NCI-H1930 (cell line): ENCODE measurements around the gene MAJIN.

ENCODE experiments used
- DNase-seq, 2 experiments: peaks; one replicate each; lab custom pipeline; 2025; lab: John Stamatoyannopoulos, UW

The MAJIN gene

DNA sequence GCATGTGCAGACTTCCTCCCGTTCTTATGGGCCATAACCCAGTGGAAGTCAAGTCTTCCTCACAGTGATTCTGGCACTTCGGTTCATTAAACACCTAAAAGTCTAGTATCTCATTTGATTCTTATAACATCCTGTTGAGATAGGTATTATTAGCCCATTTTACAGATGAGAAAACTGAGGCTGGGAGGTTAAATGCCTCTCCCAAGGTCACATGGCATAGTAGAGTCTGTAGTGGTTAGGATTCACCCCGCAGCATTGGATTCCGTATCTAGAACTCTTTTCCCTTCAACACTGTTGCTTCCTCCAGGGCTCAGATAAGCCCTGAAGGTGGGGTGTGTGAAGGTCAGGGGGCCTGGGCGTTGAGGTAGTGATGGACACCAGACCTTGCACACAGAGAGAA is 39.6 kb downstream of the MAJIN start:
- no peak for DNase-seq

GRCh38 chr11:64931290-64931689 is 40.6 kb downstream of the MAJIN start:
- DNase-seq = no peak

DNA sequence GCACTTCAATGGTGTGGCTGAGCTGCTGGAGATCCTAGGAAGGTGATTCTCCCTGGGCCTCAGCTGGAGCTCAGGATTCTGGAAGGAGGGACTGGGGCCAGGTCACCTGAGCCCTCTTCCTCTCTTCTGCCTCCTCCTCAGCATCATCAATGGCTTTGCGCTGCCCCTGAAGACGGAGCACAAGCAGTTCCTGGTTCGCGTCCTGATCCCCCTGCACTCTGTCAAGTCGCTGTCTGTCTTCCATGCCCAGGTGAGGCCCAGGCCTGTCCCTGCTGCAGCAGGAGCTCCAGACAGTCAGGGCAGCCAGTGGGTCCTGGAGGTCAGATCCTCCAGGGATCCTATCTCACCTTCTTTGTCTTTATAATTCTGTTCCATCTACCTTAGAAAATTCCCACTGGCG is 41.6 kb downstream of the MAJIN start:
- no peak for DNase-seq

- DNase-seq = no peak
These were observed 42.3 kb downstream of the MAJIN start for GRCh38 chr11:64929625-64930024.

GRCh38 chr11:64928957-64929356 is 43.0 kb downstream of the MAJIN start:
- no peak for DNase-seq

- no peak for DNase-seq
These were observed 45.2 kb downstream of the MAJIN start for GRCh38 chr11:64926689-64927088.

GRCh38 chr11:64925536-64926436 is 46.1 kb downstream of the MAJIN start:
- DNase-seq = no peak

- no peak for DNase-seq
These were observed 47.0 kb downstream of the MAJIN start for GRCh38 chr11:64924910-64925284.

- peak; percentile 81 to 83 for DNase-seq
These were observed 47.7 kb downstream of the MAJIN start, which contains the start of gene PPP2R5B for GRCh38 chr11:64923944-64924909. Gene PPP2R5B, plus strand, starts transcription at chr11:64924689. Its CDS starts 1,046 bp downstream, at chr11:64925735.

DNA sequence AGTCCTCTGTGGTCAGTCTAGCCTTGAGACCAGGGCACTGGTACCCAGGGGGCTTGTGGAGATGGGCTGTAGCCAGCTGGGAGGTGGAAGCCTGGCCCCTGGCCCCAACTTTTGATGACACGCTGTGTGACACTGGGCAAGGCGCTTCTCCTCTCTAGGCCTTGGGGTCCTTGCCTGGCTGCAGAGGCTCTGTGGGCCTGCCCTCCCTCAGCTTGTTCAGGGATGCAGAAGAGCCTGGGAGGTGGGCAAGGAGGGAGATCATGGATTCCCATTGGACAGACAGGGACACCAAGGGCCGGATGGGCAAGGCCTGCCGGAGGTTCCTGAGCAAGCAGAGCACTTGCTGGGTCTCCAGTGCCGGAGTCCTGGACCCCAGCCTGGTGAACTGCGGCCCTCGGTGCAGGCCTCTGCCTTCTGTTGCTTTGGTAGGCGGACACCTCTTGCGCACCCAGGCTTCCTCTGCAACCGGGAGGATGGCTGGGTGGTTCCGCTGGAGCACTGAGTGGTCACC is 48.7 kb downstream of the MAJIN start:
- DNase-seq = no peak

DNA sequence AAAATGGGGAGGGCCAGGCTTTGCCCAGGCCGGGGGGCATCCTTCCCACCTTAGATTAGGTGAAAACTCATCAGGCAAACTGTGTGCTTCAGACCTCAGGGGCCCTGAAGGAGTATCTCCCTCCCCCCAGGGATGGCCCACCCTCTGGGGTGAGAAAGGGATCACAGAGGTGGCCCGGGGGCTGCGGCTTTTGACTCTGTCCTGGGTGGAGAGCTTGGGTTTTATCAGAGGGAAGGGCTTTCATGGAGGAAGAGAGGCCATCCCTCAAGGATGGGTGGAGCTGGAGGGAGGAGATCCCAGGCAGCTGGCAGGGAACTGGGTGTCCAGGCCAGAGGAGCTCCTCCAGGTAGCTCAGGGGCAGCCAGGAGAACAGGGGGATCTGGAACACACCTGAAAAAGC is 50.5 kb downstream of the MAJIN start:
- no peak for DNase-seq

GRCh38 chr11:64920124-64920523 is 51.8 kb downstream of the MAJIN start:
- DNase-seq = no peak

DNA sequence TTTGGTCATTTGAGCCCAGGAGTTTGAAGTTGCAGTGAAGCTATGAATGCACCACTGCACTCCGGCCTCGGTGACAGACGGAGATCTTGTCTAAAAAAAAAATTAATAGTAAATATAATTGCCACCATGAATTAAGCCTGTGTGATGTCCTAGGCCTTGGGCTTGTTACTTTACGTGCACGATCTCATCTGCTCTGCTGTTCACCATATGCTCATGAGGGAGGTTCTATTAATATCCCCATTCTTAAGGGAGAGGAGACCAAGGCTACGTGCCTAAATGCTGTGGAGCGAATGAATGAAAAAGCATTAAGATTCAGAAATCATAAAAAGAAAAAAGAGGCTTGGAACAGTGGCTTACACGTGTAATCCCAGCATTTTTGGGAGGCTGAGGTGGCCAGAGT is 52.3 kb downstream of the MAJIN start:
- DNase-seq = no peak

GRCh38 chr11:64918017-64918416 is 53.9 kb downstream of the MAJIN start:
- no peak for DNase-seq

- no peak for DNase-seq
These were observed 54.3 kb downstream of the MAJIN start for GRCh38 chr11:64917663-64917995.

- peak; percentile 99 for DNase-seq
These were observed 54.9 kb downstream of the MAJIN start, which contains the start of gene ATG2A for GRCh38 chr11:64916775-64917662. Gene ATG2A, minus strand, starts transcription at chr11:64917209. Its CDS starts 74 bp downstream, at chr11:64917135.

DNA sequence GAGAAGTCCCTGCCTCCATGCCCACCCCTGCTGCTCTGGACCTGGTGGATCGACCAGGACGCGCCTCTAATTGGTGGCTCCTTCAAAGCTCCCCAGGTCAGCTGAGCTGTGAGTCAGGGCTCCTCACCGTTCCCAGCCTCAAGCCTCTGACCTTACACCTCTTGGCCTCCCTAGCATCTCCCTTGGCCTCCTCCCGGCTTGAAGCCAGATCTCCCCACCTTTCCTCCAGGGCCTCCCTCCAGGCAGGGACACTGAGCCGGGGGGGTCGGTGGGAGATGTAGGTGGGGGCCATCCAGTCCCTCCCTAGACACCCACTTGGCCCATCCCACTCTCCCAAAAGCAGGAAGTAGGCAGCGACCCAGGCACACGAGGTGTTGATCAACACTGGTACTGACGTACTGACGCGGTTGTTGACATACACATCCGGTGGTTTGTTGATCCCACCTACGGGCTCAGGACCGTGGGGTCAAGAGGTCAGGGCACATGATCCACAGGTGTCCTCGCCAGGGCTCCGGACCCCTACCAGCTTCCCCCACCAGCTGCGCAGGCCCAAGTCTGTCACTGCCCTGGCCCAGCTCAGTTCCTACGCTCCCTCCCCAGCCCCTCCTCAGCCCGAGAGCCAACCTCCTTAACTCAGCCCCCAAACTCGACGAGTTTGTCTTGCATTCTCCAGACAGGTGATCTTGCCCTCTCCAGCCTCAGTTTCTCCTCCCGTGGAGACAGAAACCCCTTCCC is 55.7 kb downstream of the MAJIN start:
- DNase-seq = no peak

- no peak for DNase-seq
These were observed 56.5 kb downstream of the MAJIN start for GRCh38 chr11:64915376-64915887.

DNA sequence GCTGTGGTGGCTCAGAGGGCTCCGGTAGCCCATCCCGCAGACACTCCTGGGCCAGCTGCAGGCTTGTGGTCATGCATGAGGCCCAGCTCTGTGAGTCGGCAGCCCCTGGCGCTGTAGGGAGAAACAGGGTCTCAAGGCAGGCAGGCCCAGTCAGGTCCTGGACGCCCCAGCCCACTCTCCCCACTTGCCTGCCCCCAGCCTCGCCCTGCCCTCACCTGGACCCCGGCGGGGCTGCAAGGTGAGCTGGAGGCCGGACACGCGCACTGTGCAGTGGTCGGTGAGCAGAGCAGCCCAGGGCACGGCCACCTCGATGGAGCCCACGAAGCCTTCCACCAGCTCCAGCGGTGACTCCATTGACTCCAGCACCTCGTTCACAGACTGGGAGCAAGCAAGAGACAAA is 57.8 kb downstream of the MAJIN start:
- no peak for DNase-seq

DNA sequence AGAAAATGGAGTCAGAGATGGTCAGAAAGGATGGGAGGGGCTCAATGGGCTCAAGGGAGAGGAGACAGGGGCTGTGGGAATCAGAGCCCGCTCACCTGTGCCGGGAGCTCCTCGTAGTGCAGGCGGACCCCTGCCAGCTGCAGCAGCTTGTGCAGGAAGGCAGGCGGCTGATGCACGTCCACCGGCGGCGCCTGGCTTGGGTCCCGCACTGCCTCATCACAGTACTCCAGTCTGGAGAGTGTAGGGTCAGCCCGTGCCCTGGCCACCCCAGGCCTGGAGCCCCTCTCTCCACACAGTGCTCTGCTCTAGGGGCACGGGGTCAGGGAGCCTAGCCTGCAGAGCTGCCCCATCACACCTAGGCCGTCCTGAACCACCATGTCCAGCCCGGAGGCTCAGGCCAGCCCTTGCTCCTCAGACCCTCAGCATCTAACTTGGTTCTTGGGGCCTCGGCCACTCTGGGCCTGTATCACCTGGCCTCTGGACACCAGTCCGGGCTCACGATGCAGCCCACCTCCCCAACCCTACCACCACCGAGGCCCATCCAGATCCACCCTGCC is 58.7 kb downstream of the MAJIN start:
- no peak for DNase-seq
